Measurements from ENCODE around the gene ANKRD7.

- TF ChIP-seq CTCF (IDR thresholded peaks at IDR 0.05 in 8 of 11, conservative IDR thresholded peaks at IDR 0.05 in 3 of 11), result no peak
- no peak for TF ChIP-seq POLR2A (IDR thresholded peaks at IDR 0.05)
Measured at GRCh38 chr7:118194571-118194970, 29.9 kb upstream of the ANKRD7 start.
